HG03066 (cell line): Measurements from ENCODE around the gene MEPE.

Experiments used
- ATAC-seq: cut with Tn5 transposase; IDR thresholded peaks from one replicate; pipeline ENCODE4 v1.9.1; 2021; ENCODE audit warnings: low read depth; ENCODE audit not compliant: unreplicated experiment

MEPE gene

GRCh38 chr4:87839592-87839946 is 6.8 kb downstream of the MEPE start:
- no peak for ATAC-seq

- ATAC-seq, result no peak
Measured at GRCh38 chr4:87840149-87840548, 7.4 kb downstream of the MEPE start.

GRCh38 chr4:87843936-87844335 is 11.2 kb downstream of the MEPE start:
- ATAC-seq, result no peak

- no peak for ATAC-seq
Measured at GRCh38 chr4:87844452-87844851, 11.7 kb downstream of the MEPE start.

GRCh38 chr4:87846226-87846625 is 13.5 kb downstream of the MEPE start:
- ATAC-seq, result no peak

GRCh38 chr4:87848622-87849351 is 16.0 kb downstream of the MEPE start:
- ATAC-seq, result peak; percentile 89

GRCh38 chr4:87849612-87850011 is 16.8 kb downstream of the MEPE start:
- no peak for ATAC-seq

GRCh38 chr4:87851332-87851731 is 18.6 kb downstream of the MEPE start:
- no peak for ATAC-seq

GRCh38 chr4:87851953-87852352 is 19.2 kb downstream of the MEPE start:
- no peak for ATAC-seq

GRCh38 chr4:87853108-87853507 is 20.3 kb downstream of the MEPE start:
- no peak for ATAC-seq

GRCh38 chr4:87853891-87854290 is 21.1 kb downstream of the MEPE start:
- ATAC-seq, result no peak

GRCh38 chr4:87855559-87855958 is 22.8 kb downstream of the MEPE start:
- ATAC-seq, result no peak

GRCh38 chr4:87856816-87857215 is 24.0 kb downstream of the MEPE start:
- ATAC-seq, result no peak

GRCh38 chr4:87857789-87858188 is 25.0 kb downstream of the MEPE start:
- ATAC-seq, result no peak

- no peak for ATAC-seq
Measured at GRCh38 chr4:87862236-87862635, 29.5 kb downstream of the MEPE start.

GRCh38 chr4:87863486-87863885 is 30.7 kb downstream of the MEPE start:
- no peak for ATAC-seq

GRCh38 chr4:87864321-87864720 is 31.6 kb downstream of the MEPE start:
- no peak for ATAC-seq

- no peak for ATAC-seq
Measured at GRCh38 chr4:87865288-87865687, 32.5 kb downstream of the MEPE start.

GRCh38 chr4:87865960-87866598 is 33.3 kb downstream of the MEPE start:
- ATAC-seq, result no peak

- no peak for ATAC-seq
Measured at GRCh38 chr4:87868522-87868921, 35.8 kb downstream of the MEPE start.

- no peak for ATAC-seq
Measured at GRCh38 chr4:87872028-87872427, 39.3 kb downstream of the MEPE start.

- no peak for ATAC-seq
Measured at GRCh38 chr4:87875191-87875590, 42.4 kb downstream of the MEPE start.
